Smooth muscle cell of the brain vasculature (primary cell): ENCODE data around the gene CIDEC.
A peak's percentile ranks its signal among the peaks of the same experiment; 100 is the strongest.
"Not testable (repeated sequence)": the region's sequence is repeated elsewhere in the genome, so short reads cannot be mapped to it uniquely, and the experiment has no call there.

ENCODE experiments used
- DNase-seq: peaks from one replicate; pipeline ENCODE4 v3.0.0-alpha.2; 2012; ENCODE audit warnings: low read depth, low spot score

CIDEC gene

GRCh38 chr3:9876255-9876654 is 3.8 kb downstream of the CIDEC start:
- not testable (repeated sequence) for DNase-seq

DNA sequence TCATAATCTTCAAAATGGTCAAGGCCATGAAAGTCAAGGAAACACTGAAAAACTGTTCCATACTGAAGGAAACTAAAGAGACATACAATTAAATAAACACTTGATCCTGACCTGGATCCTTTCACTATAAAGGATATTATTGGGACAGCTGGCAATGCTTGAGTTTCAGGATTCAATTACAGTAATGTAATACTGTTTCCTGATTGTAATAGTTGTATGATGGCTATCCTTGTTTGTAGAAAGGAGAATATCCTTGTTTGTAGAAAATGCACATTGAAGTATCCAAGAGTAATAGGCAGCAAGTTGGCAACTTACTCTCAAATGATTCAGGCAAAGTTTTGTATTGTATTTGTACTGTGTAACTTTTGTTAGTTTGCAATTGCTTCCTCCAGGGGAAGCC is 4.6 kb downstream of the CIDEC start:
- no peak for DNase-seq

DNA sequence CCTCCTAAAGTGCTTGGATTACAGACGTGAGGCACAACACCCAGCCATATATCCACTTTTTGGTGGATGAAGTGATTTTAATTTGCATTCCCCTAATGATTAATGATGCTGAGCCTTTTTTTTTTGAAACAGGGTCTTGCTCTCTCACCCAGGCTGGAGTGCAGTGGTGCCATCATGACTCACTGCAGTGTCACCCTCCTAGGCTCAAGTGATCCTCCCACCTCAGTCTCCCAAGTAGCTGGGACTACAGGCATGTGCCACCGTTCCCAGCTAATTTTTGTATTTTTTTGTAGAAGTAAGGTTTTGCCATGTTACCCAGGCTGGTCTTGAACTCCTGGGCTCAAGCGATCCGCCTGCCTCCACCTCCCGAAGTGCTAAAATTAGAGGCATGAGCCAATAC is 8.0 kb downstream of the CIDEC start:
- not testable (repeated sequence) for DNase-seq

- peak; percentile 18 for DNase-seq
Measured at GRCh38 chr3:9870978-9871377, 9.1 kb downstream of the CIDEC start.

DNA sequence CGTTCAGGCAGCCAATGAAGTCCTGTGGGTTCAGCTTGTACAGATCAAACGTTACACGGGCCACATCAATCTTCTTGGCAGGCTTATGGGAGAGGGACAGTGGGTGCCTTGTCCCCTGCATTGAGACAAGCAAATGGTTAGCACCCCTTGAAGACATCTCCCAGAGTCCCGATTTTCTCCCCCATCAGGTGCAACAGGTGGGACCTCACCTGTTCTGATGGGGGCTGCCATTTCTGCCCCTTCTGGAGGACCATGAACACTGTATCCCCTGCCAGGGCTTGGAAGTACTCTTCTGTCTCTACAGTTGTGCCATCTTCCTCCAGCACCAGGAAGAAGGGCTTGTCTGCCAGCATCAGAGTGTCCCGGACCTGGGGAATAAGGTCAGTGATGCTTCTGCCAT is 10.1 kb downstream of the CIDEC start:
- DNase-seq: no peak

GRCh38 chr3:9867106-9867505 is 12.9 kb downstream of the CIDEC start:
- no peak for DNase-seq

GRCh38 chr3:9866639-9867038 is 13.4 kb downstream of the CIDEC start:
- DNase-seq: no peak

- DNase-seq: not testable (repeated sequence)
Measured at GRCh38 chr3:9865125-9865637, 14.9 kb downstream of the CIDEC start.

GRCh38 chr3:9864200-9864927 is 15.7 kb downstream of the CIDEC start:
- DNase-seq: peak; percentile 87

DNA sequence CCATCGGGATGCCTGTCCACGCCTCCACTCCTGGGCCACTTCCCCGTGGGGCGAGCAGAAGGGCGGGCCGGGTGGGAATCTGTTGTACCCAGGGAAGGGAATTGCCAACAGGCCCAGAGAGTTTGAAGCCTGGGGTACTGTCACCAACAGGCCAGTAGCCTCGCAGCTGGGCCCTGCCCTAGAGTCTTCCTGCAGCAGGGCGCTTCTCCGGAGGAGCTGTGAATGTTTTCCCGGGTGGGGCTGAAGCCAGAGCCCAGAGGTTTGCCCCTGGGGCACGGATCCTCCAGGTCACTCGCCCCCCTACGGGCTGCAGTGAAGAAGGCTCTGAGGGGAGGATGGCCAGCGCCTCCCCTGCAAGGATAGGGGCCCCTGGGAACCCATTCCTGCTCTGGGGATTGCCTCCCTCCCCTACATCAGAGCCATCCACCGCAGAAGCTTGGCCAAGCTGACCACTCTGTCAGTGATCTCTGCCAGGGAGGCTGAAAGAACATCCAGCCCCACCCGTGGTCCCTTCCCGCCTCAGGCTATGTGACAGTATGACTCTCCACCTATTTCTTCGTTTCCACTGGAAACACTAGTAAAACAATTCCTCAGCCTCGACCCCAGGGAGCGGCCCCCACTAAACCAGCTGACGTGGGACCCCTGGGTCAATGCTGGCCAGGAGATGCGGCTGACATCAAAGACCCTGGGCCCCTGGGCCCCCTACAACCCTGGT is 16.8 kb downstream of the CIDEC start:
- DNase-seq: no peak

GRCh38 chr3:9862391-9863057 is 17.5 kb downstream of the CIDEC start:
- no peak for DNase-seq

DNA sequence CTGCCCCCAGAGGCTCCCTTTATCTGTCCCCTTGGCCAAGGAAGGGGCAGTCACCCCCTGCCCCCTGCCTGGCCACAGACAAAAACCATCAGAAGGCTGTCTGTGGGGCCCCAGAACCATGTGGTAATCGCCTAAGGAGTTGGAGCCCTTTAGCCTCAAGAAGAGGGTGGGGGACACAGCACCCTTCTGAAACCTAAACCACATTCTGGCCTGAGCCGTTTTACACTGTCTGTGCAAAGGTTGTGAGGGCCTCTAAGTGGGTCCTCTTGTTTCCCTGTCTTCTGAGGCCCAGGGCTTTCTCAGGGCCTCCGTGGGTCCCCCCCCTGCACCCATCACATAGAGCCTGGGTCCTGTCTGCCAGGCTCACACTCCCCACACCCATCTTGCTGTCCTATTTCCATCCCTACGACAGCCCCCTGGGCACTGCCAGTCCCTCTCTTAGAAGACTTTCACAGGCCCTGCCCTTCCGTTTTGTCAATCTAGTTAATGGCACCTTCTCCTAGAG is 18.4 kb downstream of the CIDEC start:
- DNase-seq: no peak

GRCh38 chr3:9861201-9861600 is 18.9 kb downstream of the CIDEC start:
- no peak for DNase-seq

DNA sequence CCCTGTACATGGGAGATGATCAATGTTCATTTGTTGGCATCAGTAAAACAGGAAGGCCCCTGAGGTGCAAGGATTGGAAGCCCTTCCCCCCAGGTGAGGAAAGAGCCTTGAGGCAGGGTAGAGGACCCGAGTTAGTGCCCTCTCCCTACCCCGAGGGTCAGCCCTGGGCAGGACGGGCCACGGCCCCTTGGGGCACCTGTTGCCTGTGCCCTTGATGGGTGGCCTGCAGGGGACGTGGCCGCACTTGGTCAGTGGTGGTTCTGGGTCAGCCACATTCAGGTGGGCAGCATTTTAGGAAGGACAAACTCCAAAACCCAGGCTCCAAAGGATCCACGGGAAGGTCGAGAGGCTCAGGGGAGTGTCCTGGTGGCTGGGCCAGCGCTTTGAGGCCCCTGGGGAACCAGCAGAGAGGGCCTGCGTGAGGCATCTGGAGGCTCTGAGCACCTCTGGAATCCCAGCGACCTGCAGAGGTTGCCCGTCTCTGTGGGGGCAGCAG is 20.5 kb downstream of the CIDEC start:
- DNase-seq: no peak

- no peak for DNase-seq
Measured at GRCh38 chr3:9855594-9855993, 24.5 kb downstream of the CIDEC start.

GRCh38 chr3:9854291-9854940 is 25.6 kb downstream of the CIDEC start:
- DNase-seq: not testable (repeated sequence)

- no peak for DNase-seq
Measured at GRCh38 chr3:9852528-9852927, 27.5 kb downstream of the CIDEC start.

DNA sequence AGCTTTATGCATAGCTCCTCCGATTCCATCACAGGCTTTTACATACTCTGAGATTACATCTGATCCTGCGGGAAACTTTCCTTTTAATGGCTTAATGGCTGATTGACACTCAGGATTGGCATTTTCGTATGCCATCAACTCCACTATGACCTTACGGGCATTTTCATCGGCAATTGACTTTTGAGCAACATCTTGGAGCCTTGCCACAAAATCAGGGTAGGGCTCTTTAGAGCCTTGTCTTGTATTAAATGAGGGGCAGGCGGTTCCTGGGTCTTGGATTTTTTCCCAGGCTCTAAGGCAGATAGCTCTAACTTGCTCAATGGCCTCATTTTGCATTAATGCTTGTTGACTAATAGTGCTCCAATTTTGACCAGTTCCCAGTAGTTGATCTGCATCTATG is 28.1 kb downstream of the CIDEC start:
- DNase-seq: not testable (repeated sequence)

- DNase-seq: not testable (repeated sequence)
Measured at GRCh38 chr3:9851383-9851782, 28.7 kb downstream of the CIDEC start.

GRCh38 chr3:9848860-9849259 is 31.2 kb downstream of the CIDEC start:
- not testable (repeated sequence) for DNase-seq

- DNase-seq: not testable (repeated sequence)
Measured at GRCh38 chr3:9847870-9848269, 32.2 kb downstream of the CIDEC start.
